Lower lobe of right lung (tissue), 2 donors: Measurements from ENCODE around the gene FRY. TPM values are rescaled to one million over a fixed set of nuclear protein-coding genes. Genes with fewer than 3 reads are reported as not detected.

Source experiments
- ATAC-seq, 2 donors: fragments of 200-7000 bp; cut with Tn5 transposase; one replicate each; pipeline ENCODE4 v1.9.1; 2020 to 2022; ENCODE audit warnings: mild to moderate bottlenecking in 2 of 2, moderate library complexity in 2 of 2
- DNase-seq: peaks from one replicate; pipeline ENCODE4 v3.0.0-alpha.2; 2020
- H3K27ac ChIP-seq: fragments of 200-600 bp; one replicate; pipeline ENCODE4 v1.8.0; 2022
- H3K27me3 ChIP-seq: fragments of 200-600 bp; one replicate; pipeline ENCODE4 v1.8.0; 2022; ENCODE audit warnings: low read depth
- H3K36me3 ChIP-seq: fragments of 200-600 bp; one replicate; pipeline ENCODE4 v1.8.0; 2022; ENCODE audit warnings: mild to moderate bottlenecking
- H3K4me1 ChIP-seq: fragments of 200-600 bp; one replicate; pipeline ENCODE4 v1.8.0; 2022
- H3K4me3 ChIP-seq: fragments of 200-600 bp; one replicate; pipeline ENCODE4 v1.8.0; 2022; ENCODE audit warnings: mild to moderate bottlenecking
- H3K9me3 ChIP-seq: fragments of 200-600 bp; one replicate; pipeline ENCODE4 v1.8.0; 2022
- intact Hi-C: fragments of 100-400 bp; cut with DNase I; formaldehyde crosslinking; loops from one replicate; pipeline ENCODE4 v1.11.0; 2022
- total RNA-seq: library from RNA; stranded (reverse); fragmentation: NEBNext Ultra II Directional; extraction: Animal tissue kit (Norgen Biotek cat#: 25700); gene quantifications from one replicate; pipeline ENCODE4 v1.2.1, GENCODE V29; 2021
- TF ChIP-seq, protein P1 (sequence below): fragments of 200-600 bp; IDR thresholded peaks from one replicate; pipeline ENCODE4 v1.8.0; 2022; ENCODE audit warnings: antibody characterized with exemption, mild to moderate bottlenecking
- donor health status: DM: no; HTN: yes; CAD: no; lungs with severe emphysema.

The FRY gene
- total RNA-seq, 1 donor from 2014 or later = 93.7 TPM

GRCh38 chr13:32135655-32136054, 104.1 kb downstream of the FRY start:
- no peaks in the 10 kb centered on the region for H3K4me1 ChIP-seq
- DNase-seq (no peak), ATAC-seq (no peak)
- no peak overlapping the region for H3K27ac ChIP-seq
- intact Hi-C loops = no loop called here
- H3K36me3 ChIP-seq = peaks cover 9% of the 10 kb centered on the region
- TF ChIP-seq, protein P1, sequence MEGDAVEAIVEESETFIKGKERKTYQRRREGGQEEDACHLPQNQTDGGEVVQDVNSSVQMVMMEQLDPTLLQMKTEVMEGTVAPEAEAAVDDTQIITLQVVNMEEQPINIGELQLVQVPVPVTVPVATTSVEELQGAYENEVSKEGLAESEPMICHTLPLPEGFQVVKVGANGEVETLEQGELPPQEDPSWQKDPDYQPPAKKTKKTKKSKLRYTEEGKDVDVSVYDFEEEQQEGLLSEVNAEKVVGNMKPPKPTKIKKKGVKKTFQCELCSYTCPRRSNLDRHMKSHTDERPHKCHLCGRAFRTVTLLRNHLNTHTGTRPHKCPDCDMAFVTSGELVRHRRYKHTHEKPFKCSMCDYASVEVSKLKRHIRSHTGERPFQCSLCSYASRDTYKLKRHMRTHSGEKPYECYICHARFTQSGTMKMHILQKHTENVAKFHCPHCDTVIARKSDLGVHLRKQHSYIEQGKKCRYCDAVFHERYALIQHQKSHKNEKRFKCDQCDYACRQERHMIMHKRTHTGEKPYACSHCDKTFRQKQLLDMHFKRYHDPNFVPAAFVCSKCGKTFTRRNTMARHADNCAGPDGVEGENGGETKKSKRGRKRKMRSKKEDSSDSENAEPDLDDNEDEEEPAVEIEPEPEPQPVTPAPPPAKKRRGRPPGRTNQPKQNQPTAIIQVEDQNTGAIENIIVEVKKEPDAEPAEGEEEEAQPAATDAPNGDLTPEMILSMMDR = no peak
- H3K4me3 ChIP-seq = no peak overlapping the region
- H3K9me3 ChIP-seq = no peaks in the 10 kb centered on the region
- H3K27me3 ChIP-seq = no peaks in the 10 kb centered on the region

DNA sequence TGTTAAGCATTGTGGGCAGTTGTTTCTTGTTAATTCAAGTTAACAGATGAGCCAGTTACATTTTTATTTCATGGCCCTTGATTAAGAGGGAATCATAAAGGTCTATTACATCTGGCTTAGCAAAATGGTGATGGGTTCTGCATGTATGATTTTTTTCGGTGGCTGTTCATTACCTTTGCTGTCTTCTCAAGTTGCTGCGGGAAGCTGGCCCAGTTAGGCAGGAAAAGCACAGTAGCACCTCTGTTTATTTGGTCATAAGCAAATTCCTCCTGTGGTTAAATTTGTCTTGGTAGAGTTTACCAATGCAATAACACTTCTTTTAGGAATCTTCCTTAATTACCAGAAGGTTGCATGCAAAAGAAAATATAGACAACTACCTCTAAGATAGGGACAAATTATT, 104.5 kb downstream of the FRY start:
- intact Hi-C loops = no loop called here
- Histone ChIP-seq H3K4me3 (no peak overlapping the region), H3K27ac (no peak overlapping the region), H3K27me3 (no peaks in the 10 kb centered on the region), H3K9me3 (no peaks in the 10 kb centered on the region), H3K4me1 (no peaks in the 10 kb centered on the region), H3K36me3 (peaks cover 9% of the 10 kb centered on the region)
- DNase-seq (no peak), ATAC-seq (no peak)
- TF ChIP-seq, protein P1 = no peak

- H3K4me3 ChIP-seq = no peak overlapping the region
- H3K27me3 ChIP-seq = no peaks in the 10 kb centered on the region
- ATAC-seq (no peak), DNase-seq (no peak)
- H3K36me3 ChIP-seq = peaks cover 3% of the 10 kb centered on the region
- H3K9me3 ChIP-seq = no peaks in the 10 kb centered on the region
- TF ChIP-seq, protein P1 = no peak
- H3K4me1 ChIP-seq = no peaks in the 10 kb centered on the region
- intact Hi-C loops = no loop called here
- H3K27ac ChIP-seq = no peak overlapping the region
These were observed 105.1 kb downstream of the FRY start for GRCh38 chr13:32136716-32137115.

GRCh38 chr13:32139251-32139650, 107.7 kb downstream of the FRY start:
- ATAC-seq (no peak), DNase-seq (no peak)
- Histone ChIP-seq H3K4me1 (no peaks in the 10 kb centered on the region), H3K9me3 (no peaks in the 10 kb centered on the region), H3K36me3 (no peaks in the 10 kb centered on the region), H3K27ac (no peak overlapping the region), H3K27me3 (no peaks in the 10 kb centered on the region), H3K4me3 (no peak overlapping the region)
- TF ChIP-seq, protein P1 = no peak
- intact Hi-C loops = no loop called here

DNA sequence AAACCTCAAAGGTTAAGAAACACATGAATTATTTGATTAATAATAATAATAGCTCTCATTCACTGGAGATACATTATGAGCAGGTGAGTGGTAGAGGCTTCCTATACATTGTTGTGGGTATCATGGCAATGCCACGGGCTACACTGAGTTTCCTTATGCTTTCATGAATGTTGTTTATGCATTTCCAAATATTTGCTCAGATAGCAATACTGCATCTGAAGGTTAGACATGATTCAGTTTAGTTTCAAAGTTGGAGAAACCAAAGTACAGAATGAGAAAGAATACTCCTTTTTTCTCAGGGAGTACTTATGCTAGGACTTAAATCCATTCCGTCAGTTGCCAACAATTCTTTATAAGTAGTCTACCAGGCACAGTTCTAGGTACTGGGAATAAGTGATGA, 108.5 kb downstream of the FRY start:
- ATAC-seq (no peak), DNase-seq (no peak)
- no peak overlapping the region for H3K4me3 ChIP-seq
- H3K4me1 ChIP-seq = no peaks in the 10 kb centered on the region
- no peaks in the 10 kb centered on the region for H3K27me3 ChIP-seq
- intact Hi-C loops = no loop called here
- no peaks in the 10 kb centered on the region for H3K9me3 ChIP-seq
- H3K36me3 ChIP-seq = no peaks in the 10 kb centered on the region
- TF ChIP-seq, protein P1 = no peak
- no peak overlapping the region for H3K27ac ChIP-seq

- no peak overlapping the region for H3K4me3 ChIP-seq
- ATAC-seq (no peak), DNase-seq (no peak)
- no peaks in the 10 kb centered on the region for H3K9me3 ChIP-seq
- TF ChIP-seq, protein P1 = no peak
- no peak overlapping the region for H3K27ac ChIP-seq
- H3K27me3 ChIP-seq = no peaks in the 10 kb centered on the region
- intact Hi-C loops = no loop called here
- no peaks in the 10 kb centered on the region for H3K4me1 ChIP-seq
- H3K36me3 ChIP-seq = no peaks in the 10 kb centered on the region
These were observed 109.9 kb downstream of the FRY start for GRCh38 chr13:32141462-32141861.
